HFF-Myc (cell line): Measurements from ENCODE around the gene PTPRA.
A peak's percentile ranks its signal among the peaks of the same experiment; 100 is the strongest.
"Not testable (repeated sequence)": the region's sequence is repeated elsewhere in the genome, so short reads cannot be mapped to it uniquely, and the experiment has no call there.

Source experiments
- DNase-seq: peaks from one replicate; pipeline ENCODE4 v3.0.0-alpha.2; 2011; ENCODE audit warnings: low read depth; ENCODE audit errors: extremely low read depth
- H3K4me3 ChIP-seq: replicated peaks from 2 replicates; pipeline ENCODE4 v1.5.1; 2011; ENCODE audit warnings: low read depth, mild to moderate bottlenecking, control low read depth, low read length
- CTCF ChIP-seq: IDR thresholded peaks from 2 replicates; pipeline ENCODE4 v1.5.1; 2012; ENCODE audit warnings: mild to moderate bottlenecking, low read depth, low read length, control low read depth; ENCODE audit errors: missing control alignments

PTPRA gene

GRCh38 chr20:3047486-3048419 is 174.5 kb downstream of the PTPRA start:
- H3K4me3 ChIP-seq = peak overlapping the region; percentile 84
- no peak for DNase-seq
- no peak for TF ChIP-seq CTCF

GRCh38 chr20:3051385-3052019 is 178.2 kb downstream of the PTPRA start:
- DNase-seq = no peak
- no peak overlapping the region for H3K4me3 ChIP-seq
- no peak for TF ChIP-seq CTCF

- no peak for DNase-seq
These were observed 186.2 kb downstream of the PTPRA start for GRCh38 chr20:3059489-3059888.

GRCh38 chr20:3064119-3064518 is 190.8 kb downstream of the PTPRA start:
- not testable (repeated sequence) for H3K4me3 ChIP-seq, DNase-seq

More at GRCh38 chr20:3059489-3059888, 186.2 kb downstream of the PTPRA start:
- no peak overlapping the region for H3K4me3 ChIP-seq
- TF ChIP-seq CTCF = no peak

- no peak for TF ChIP-seq CTCF
- H3K4me3 ChIP-seq = no peak overlapping the region
- DNase-seq = no peak
These were observed 194.1 kb downstream of the PTPRA start for GRCh38 chr20:3067139-3068014.

- H3K4me3 ChIP-seq = no peak overlapping the region
- TF ChIP-seq CTCF = no peak
- no peak for DNase-seq
These were observed 194.8 kb downstream of the PTPRA start for GRCh38 chr20:3068075-3068474.
